HepG2 (cell line): Measurements from ENCODE around the gene ACTR10. TPM values are rescaled to one million over a fixed set of nuclear protein-coding genes. Genes with fewer than 3 reads are reported as not detected.

Experiments
- ATAC-seq: fragments of 200-7000 bp; cut with Tn5 transposase; 3 replicates; pipeline ENCODE4 v1.9.1; 2020; ENCODE audit warnings: mild to moderate bottlenecking, moderate library complexity
- BruUV-seq: library from RNA; stranded (reverse); fragments of 400-500 nt; replicated peaks from 2 replicates; lab custom pipeline; 2021; lab: Mats Ljungman, UMichigan
- CTCF ChIA-PET: fragments of 300-600 bp; formaldehyde crosslinking; extraction: SDS; loops from one replicate; lab custom pipeline; 2021; ENCODE audit warnings: low total read pairs, inconsistent platforms, low intra/inter-chr PET ratio; lab: Yijun Ruan, JAX
- POLR2A ChIA-PET: fragments of 350-600 bp; sonication (Branson Sonifier 250); formaldehyde crosslinking; loops from one replicate; lab custom pipeline; 2020; ENCODE audit warnings: antibody characterized with exemption, inconsistent platforms; lab: Yijun Ruan, JAX
- DNase-seq: peaks from one replicate; pipeline ENCODE4 v3.0.0-alpha.2; 2015; ENCODE audit warnings: low spot score
- FAIRE-seq: peaks from 3 replicates; lab custom pipeline; 2011; peaks lifted over from hg19 to GRCh38; lab: Jason Lieb, UNC
- H2AFZ ChIP-seq: one replicate; pipeline ENCODE4 v1.6.1; 2011; ENCODE audit warnings: low read length, inconsistent platforms
- H3K27ac ChIP-seq: fragments of 300-600 bp; 3 replicates; pipeline ENCODE4 v1.8.0; 2011; ENCODE audit warnings: mixed run types, mild to moderate bottlenecking, mixed read lengths, low read length, inconsistent platforms; ENCODE audit not compliant: insufficient read depth; ENCODE audit errors: extremely low read length
- H3K27me3 ChIP-seq, 2 experiments: fragments of 200-600 bp in 1 of 2; 2 replicates in 1 of 2; 3 replicates in 1 of 2; pipeline versions ENCODE4 v1.6.0 to v1.8.0; 2011; ENCODE audit warnings: low read length in 2 of 2, mild to moderate bottlenecking in 2 of 2, moderate library complexity in 2 of 2, inconsistent platforms in 1 of 2; ENCODE audit not compliant: insufficient read depth in 2 of 2, control insufficient read depth in 1 of 2
- H3K36me3 ChIP-seq, 2 experiments: fragments of 200-600 bp in 1 of 2; replicated peaks in 1 of 2; 2 replicates in 1 of 2; 3 replicates in 1 of 2; pipeline versions ENCODE4 v1.5.1 to v1.8.0; 2011; ENCODE audit warnings: low read length in 2 of 2, inconsistent platforms in 1 of 2; ENCODE audit not compliant: insufficient read depth in 2 of 2, control insufficient read depth in 1 of 2
- H3K4me1 ChIP-seq: 2 replicates; pipeline ENCODE4 v1.5.1; 2012; ENCODE audit warnings: low read length, inconsistent platforms; ENCODE audit not compliant: insufficient read depth
- H3K4me2 ChIP-seq: 2 replicates; pipeline ENCODE4 v1.6.0; 2011; ENCODE audit warnings: low read depth, low read length, inconsistent platforms
- H3K4me3 ChIP-seq, 3 experiments: fragments of 200-600 bp in 1 of 3; sonication (generic), shearing (Covaris generic) in 1 of 3; replicated peaks in 1 of 3; 2 replicates each; pipeline ENCODE4 v1.5.1; 2011 to 2016; ENCODE audit warnings: low read length in 3 of 3, inconsistent platforms in 2 of 3, low read depth in 2 of 3, mild to moderate bottlenecking in 2 of 3, control low read depth in 1 of 3, mixed read lengths in 1 of 3; ENCODE audit not compliant: insufficient read depth in 1 of 3
- H3K79me2 ChIP-seq: one replicate; pipeline ENCODE4 v1.6.1; 2011; ENCODE audit warnings: low read length, inconsistent platforms; ENCODE audit not compliant: insufficient read depth
- H3K9ac ChIP-seq: 2 replicates; pipeline ENCODE4 v1.6.0; 2011; ENCODE audit warnings: mild to moderate bottlenecking, low read depth, low read length, inconsistent platforms; ENCODE audit not compliant: insufficient read depth
- H3K9me3 ChIP-seq: 2 replicates; pipeline ENCODE4 v1.5.1; 2012; ENCODE audit warnings: mild to moderate bottlenecking, low read length
- H4K20me1 ChIP-seq: 2 replicates; pipeline ENCODE4 v1.6.0; 2011; ENCODE audit warnings: inconsistent platforms, mild to moderate bottlenecking, low read length, moderate library complexity; ENCODE audit not compliant: insufficient read depth
- CCAR2 ChIP-seq: fragments of 200-400 bp; formaldehyde crosslinking; optimal IDR thresholded peaks from 2 replicates; pipeline ENCODE3; 2018; ENCODE audit warnings: low read depth, mild to moderate bottlenecking, low read length, moderate library complexity
- ERF ChIP-seq: IDR thresholded peaks from 2 replicates; pipeline ENCODE4 v1.6.1; 2018; ENCODE audit warnings: missing biosample characterization, missing genetic modification reagents
- MEIS1 ChIP-seq: sonication (generic); formaldehyde crosslinking; IDR thresholded peaks from 2 replicates; pipeline ENCODE4 v1.9.0; 2021; ENCODE audit warnings: mild to moderate bottlenecking, missing genetic modification reagents, moderate library complexity, borderline replicate concordance
- REST ChIP-seq, 2 experiments: IDR thresholded peaks; 2 replicates each; pipeline ENCODE4 v1.6.1; 2011 to 2012; ENCODE audit warnings: low read length in 2 of 2, borderline replicate concordance in 1 of 2, low read depth in 1 of 2, mild to moderate bottlenecking in 1 of 2, moderate library complexity in 1 of 2
- U2AF1 ChIP-seq: fragments of 200-400 bp; formaldehyde crosslinking; optimal IDR thresholded peaks from 2 replicates; pipeline ENCODE3; 2017; ENCODE audit warnings: mild to moderate bottlenecking, low read depth, low read length
- U2AF2 ChIP-seq: fragments of 200-400 bp; formaldehyde crosslinking; IDR thresholded peaks from 2 replicates; pipeline ENCODE4 v1.6.1; 2017; ENCODE audit warnings: low read depth, mild to moderate bottlenecking, low read length
- ZBTB1 ChIP-seq: sonication (generic); formaldehyde crosslinking; IDR thresholded peaks from 2 replicates; pipeline ENCODE4 v1.4.0; 2020; ENCODE audit warnings: missing genetic modification reagents, borderline replicate concordance
- ZFP36L2 ChIP-seq: sonication (generic); formaldehyde crosslinking; IDR thresholded peaks from 2 replicates; pipeline ENCODE4 v1.4.0; 2020; ENCODE audit warnings: missing genetic modification reagents
- ZNF326 ChIP-seq: sonication (generic); formaldehyde crosslinking; IDR thresholded peaks from 2 replicates; pipeline ENCODE4 v1.4.0; 2020; ENCODE audit warnings: missing genetic modification reagents, borderline replicate concordance
- ZNF468 ChIP-seq: sonication (generic); formaldehyde crosslinking; IDR thresholded peaks from 2 replicates; pipeline ENCODE4 v1.8.0; 2022; ENCODE audit warnings: mild to moderate bottlenecking, moderate library complexity, missing genetic modification reagents
- ZNF589 ChIP-seq: sonication (generic); formaldehyde crosslinking; conservative IDR thresholded peaks from 2 replicates; pipeline ENCODE4 v1.8.0; 2022; ENCODE audit warnings: mild to moderate bottlenecking, moderate library complexity, missing genetic modification reagents
- WGBS: methylation state at CpG from one replicate; pipeline ENCODE4 v1.1.6; 2017; ENCODE audit warnings: low lambda C conversion rate; 5-methylcytosine and 5-hydroxymethylcytosine counted together
- in situ Hi-C: cut with HindIII; loops from 2 replicates; pipeline ENCODE4 v1.10.0; 2017; ENCODE audit warnings: low pct_unique_long_range_greater_than_20kb; ENCODE audit not compliant: extremely low pct_ligation_motif_present
- intact Hi-C: fragments of 100-400 bp; cut with micrococcal nuclease; formaldehyde crosslinking; loops from one replicate; pipeline ENCODE4 v1.10.0; 2022; ENCODE audit not compliant: unreplicated experiment
- polyA plus RNA-seq, 8 experiments: library from polyadenylated mRNA; depleted of rRNA in 3 of 8; stranded (reverse) in 7 of 8; unstranded in 1 of 8; fragments of >200 nt; fragmentation: Illumina TruSeq in 4 of 8; extraction: Trizol in 4 of 8; gene quantifications; 2 replicates each; pipeline versions ENCODE4 v1.2.1 to v1.2.3, GENCODE V29; 2011 to 2016; ENCODE audit warnings: low read depth in 4 of 8, missing spikeins in 1 of 8, mixed read lengths in 1 of 8; ENCODE audit not compliant: insufficient read depth in 1 of 8
- total RNA-seq, 5 experiments: library from RNA; depleted of rRNA; stranded (reverse); fragments of >200 nt; fragmentation: Illumina TruSeq; extraction: Trizol; gene quantifications; 2 replicates each; pipeline ENCODE4 v1.2.3, GENCODE V29; 2016; ENCODE audit warnings: low read depth in 1 of 5

The ACTR10 gene
- total and polyA plus RNA-seq, 2 of the 13 experiments (the other 11 are each of a cell fraction or from before 2014, with no cell fraction given): 30.0 to 41.3 TPM

GRCh38 chr14:58274881-58275280 lies 74.9 kb downstream of the ACTR10 start:
- no peak overlapping the region for H2AFZ ChIP-seq
- ATAC-seq (no peak), FAIRE-seq (no peak), DNase-seq (no peak)
- CTCF ChIA-PET: no interaction called here
- in situ Hi-C loops (no loop called here), intact Hi-C loops (no loop called here)
- no peak for TF ChIP-seq U2AF1
- no peaks in the 10 kb centered on the region for H3K9me3 ChIP-seq
- no peaks in the 10 kb centered on the region for H3K27me3 ChIP-seq
- peaks cover 84% of the 10 kb centered on the region for H3K4me1 ChIP-seq
- peak overlapping the region; percentile 44 for H3K27ac ChIP-seq
- no peak overlapping the region for H3K4me3 ChIP-seq
- POLR2A ChIA-PET: interaction anchor here (0.9 to 7.3 kb wide), 4 partner anchors 12 to 30 kb away, joined by 3 to 92 read pairs (median 13); partner anchors contain the start of genes ARID4A and PSMA3
- H3K36me3 ChIP-seq: peaks cover 4 to 52% of the 10 kb centered on the region in 2 experiments
- no TSS peak for BruUV-seq
- H4K20me1 ChIP-seq: no peaks in the 10 kb centered on the region; the same call in 1 of the 2 replicates
- H3K79me2 ChIP-seq: peaks cover 77% of the 10 kb centered on the region
- no peak overlapping the region for H3K9ac ChIP-seq
- H3K4me2 ChIP-seq: no peak overlapping the region

DNA sequence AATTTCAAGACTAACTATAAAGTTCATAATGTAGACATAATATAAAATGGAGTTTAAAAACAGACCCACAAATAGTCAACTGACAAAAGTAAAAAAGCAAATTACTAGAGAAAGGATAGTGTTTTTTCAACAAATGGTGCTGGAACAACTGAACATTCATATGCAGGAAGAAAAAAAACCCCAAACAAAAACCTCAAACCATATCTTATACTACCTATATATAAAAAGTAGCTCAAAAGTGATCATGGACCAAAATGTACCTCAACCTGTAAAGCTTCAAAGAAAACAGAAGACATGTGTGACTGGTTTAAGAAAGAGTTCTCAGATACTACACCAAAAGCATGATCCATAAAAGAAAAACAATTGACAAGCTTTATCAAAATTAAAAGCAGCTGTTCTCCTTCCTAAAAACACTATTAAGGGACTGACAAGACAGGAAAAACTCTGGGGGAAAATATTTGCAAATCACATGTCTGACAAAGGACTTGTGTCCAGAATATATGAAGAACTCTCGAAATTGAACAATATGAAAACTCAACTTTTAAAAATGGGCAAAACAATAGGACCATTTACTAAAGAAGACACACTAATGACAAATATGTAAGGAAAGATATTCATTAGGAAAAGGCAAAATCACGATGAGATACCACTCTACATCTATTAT lies 75.7 kb downstream of the ACTR10 start:
- whole genome bisulfite sequencing: 84% methylated on average over 2 of the region's 2 CpGs
- FAIRE-seq: no peak
- Histone ChIP-seq H2AFZ (no peak overlapping the region), H3K9me3 (no peaks in the 10 kb centered on the region), H3K27me3 (no peaks in the 10 kb centered on the region), H3K4me1 (peaks cover 83% of the 10 kb centered on the region), H3K79me2 (peaks cover 82% of the 10 kb centered on the region), H3K36me3 (peaks cover 4 to 46% of the 10 kb centered on the region in 2 experiments), H4K20me1 (no peaks in the 10 kb centered on the region; the same call in 1 of the 2 replicates), H3K9ac (no peak overlapping the region), H3K4me3 (no peak overlapping the region), H3K4me2 (no peak overlapping the region), H3K27ac (peak overlapping the region; percentile 36)
- in situ Hi-C loops (no loop called here), intact Hi-C loops (no loop called here)
- POLR2A ChIA-PET: interaction anchor here (0.6 to 7.3 kb wide), 5 partner anchors 10 to 31 kb away, joined by 3 to 92 read pairs (median 7); partner anchors contain the start of genes ARID4A and PSMA3
- BruUV-seq: no TSS peak
- DNase-seq: no peak
- ATAC-seq: no peak
- CTCF ChIA-PET: no interaction called here
- TF ChIP-seq ZNF326 (CRISPR knock-in tag): no peak
- TF ChIP-seq ERF (CRISPR knock-in tag): no peak
- TF ChIP-seq MEIS1 (CRISPR knock-in tag): no peak
- TF ChIP-seq CCAR2: no peak
- TF ChIP-seq ZBTB1 (CRISPR knock-in tag): no peak
- TF ChIP-seq REST (IDR thresholded peaks at IDR 0.05; ENCODE audit: borderline replicate concordance in 1 of 2, low read depth in 1 of 2, low read length in 2 of 2): no peak
- no peak for TF ChIP-seq U2AF2
- no peak for TF ChIP-seq ZFP36L2 (CRISPR knock-in tag)
- no peak for TF ChIP-seq ZNF589 (CRISPR knock-in tag)
- TF ChIP-seq ZNF468 (CRISPR knock-in tag): no peak
- TF ChIP-seq, all 625 proteins: peak for 0
